ENCODE measurements around the gene VEGFC.

VEGFC gene

GRCh38 chr4:176789955-176790354, 2.8 kb downstream of the VEGFC start:
- no peak overlapping the region for H3K27ac ChIP-seq (replicated peaks)
- H3K27me3 ChIP-seq (ENCODE audit: insufficient read depth, poor library complexity, severe bottlenecking) = peaks cover 40% of the 10 kb centered on the region
- DNase-seq (ENCODE audit: low read depth in 1 of 2, low spot score in 1 of 2) = peak in 1 of 2 experiments; percentile 10
- TF ChIP-seq SPI1 (IDR thresholded peaks at IDR 0.05; ENCODE audit: borderline replicate concordance, low read depth) = no peak
- TF ChIP-seq, protein P1, sequence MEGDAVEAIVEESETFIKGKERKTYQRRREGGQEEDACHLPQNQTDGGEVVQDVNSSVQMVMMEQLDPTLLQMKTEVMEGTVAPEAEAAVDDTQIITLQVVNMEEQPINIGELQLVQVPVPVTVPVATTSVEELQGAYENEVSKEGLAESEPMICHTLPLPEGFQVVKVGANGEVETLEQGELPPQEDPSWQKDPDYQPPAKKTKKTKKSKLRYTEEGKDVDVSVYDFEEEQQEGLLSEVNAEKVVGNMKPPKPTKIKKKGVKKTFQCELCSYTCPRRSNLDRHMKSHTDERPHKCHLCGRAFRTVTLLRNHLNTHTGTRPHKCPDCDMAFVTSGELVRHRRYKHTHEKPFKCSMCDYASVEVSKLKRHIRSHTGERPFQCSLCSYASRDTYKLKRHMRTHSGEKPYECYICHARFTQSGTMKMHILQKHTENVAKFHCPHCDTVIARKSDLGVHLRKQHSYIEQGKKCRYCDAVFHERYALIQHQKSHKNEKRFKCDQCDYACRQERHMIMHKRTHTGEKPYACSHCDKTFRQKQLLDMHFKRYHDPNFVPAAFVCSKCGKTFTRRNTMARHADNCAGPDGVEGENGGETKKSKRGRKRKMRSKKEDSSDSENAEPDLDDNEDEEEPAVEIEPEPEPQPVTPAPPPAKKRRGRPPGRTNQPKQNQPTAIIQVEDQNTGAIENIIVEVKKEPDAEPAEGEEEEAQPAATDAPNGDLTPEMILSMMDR (IDR thresholded peaks at IDR 0.05; ENCODE audit: insufficient read depth, low read length) = peak; percentile 49
- no peak overlapping the region for H3K4me3 ChIP-seq (replicated peaks; ENCODE audit: insufficient read depth, low read length)

DNA sequence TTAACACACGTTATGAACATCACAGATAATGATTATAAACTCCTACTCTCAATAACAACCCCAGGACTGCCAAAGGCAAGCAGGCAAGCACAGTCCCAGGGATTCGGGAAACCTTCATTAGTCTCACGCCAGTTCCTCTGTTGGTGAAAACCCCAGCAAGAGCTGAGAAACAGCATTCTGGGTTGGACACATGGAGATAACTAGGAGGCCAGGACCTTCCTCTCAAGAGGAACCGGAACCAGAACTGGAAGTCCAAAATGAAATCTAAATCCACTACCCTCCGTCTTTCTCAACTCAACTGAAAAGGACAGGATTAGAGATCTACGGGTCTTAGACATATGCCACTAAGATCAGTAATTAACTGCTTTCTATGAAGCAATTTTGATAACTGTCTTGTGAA, 3.8 kb downstream of the VEGFC start:
- no peak overlapping the region for H3K27ac ChIP-seq (replicated peaks)
- TF ChIP-seq SPI1 (IDR thresholded peaks at IDR 0.05; ENCODE audit: borderline replicate concordance, low read depth) (no peak), GABPA (IDR thresholded peaks at IDR 0.05; ENCODE audit: low read depth) (no peak)
- H3K4me3 ChIP-seq (replicated peaks; ENCODE audit: insufficient read depth, low read length) = no peak overlapping the region
- peaks cover 35% of the 10 kb centered on the region for H3K27me3 ChIP-seq (ENCODE audit: insufficient read depth, poor library complexity, severe bottlenecking)
- no peak for DNase-seq (ENCODE audit: low read depth in 1 of 2, low spot score in 1 of 2)

GRCh38 chr4:176788248-176788647, 4.5 kb downstream of the VEGFC start:
- no peak overlapping the region for H3K27ac ChIP-seq (replicated peaks)
- no peak for TF ChIP-seq REST (IDR thresholded peaks at IDR 0.05; ENCODE audit: insufficient replicate concordance, low read depth)
- no peak for TF ChIP-seq GABPA (IDR thresholded peaks at IDR 0.05; ENCODE audit: low read depth)
- no peak for TF ChIP-seq POLR2AphosphoS5 (IDR thresholded peaks at IDR 0.05; ENCODE audit: low read depth)
- no peak for TF ChIP-seq SPI1 (IDR thresholded peaks at IDR 0.05; ENCODE audit: borderline replicate concordance, low read depth)
- TF ChIP-seq, protein P1 (IDR thresholded peaks at IDR 0.05; ENCODE audit: insufficient read depth, low read length) = no peak
- DNase-seq (ENCODE audit: low read depth in 1 of 2, low spot score in 1 of 2) = no peak
- peaks cover 27% of the 10 kb centered on the region for H3K27me3 ChIP-seq (ENCODE audit: insufficient read depth, poor library complexity, severe bottlenecking)
- no peak overlapping the region for H3K4me3 ChIP-seq (replicated peaks; ENCODE audit: insufficient read depth, low read length)

GRCh38 chr4:176784816-176785215, 7.9 kb downstream of the VEGFC start:
- H3K27me3 ChIP-seq (ENCODE audit: insufficient read depth, poor library complexity, severe bottlenecking) = peaks cover 5% of the 10 kb centered on the region
- no peak for DNase-seq (ENCODE audit: low read depth in 1 of 2, low spot score in 1 of 2)
- no peak overlapping the region for H3K27ac ChIP-seq (replicated peaks)
- H3K4me3 ChIP-seq (replicated peaks; ENCODE audit: insufficient read depth, low read length) = no peak overlapping the region
- TF ChIP-seq, protein P1 (IDR thresholded peaks at IDR 0.05; ENCODE audit: insufficient read depth, low read length) = no peak
- TF ChIP-seq GABPA (IDR thresholded peaks at IDR 0.05; ENCODE audit: low read depth) (no peak), POLR2AphosphoS5 (IDR thresholded peaks at IDR 0.05; ENCODE audit: low read depth) (no peak), REST (IDR thresholded peaks at IDR 0.05; ENCODE audit: insufficient replicate concordance, low read depth) (no peak)
